ENCODE results near the gene WDR75.
"Not testable (repeated sequence)": the region's sequence is repeated elsewhere in the genome, so short reads cannot be mapped to it uniquely, and the experiment has no call there.

Gene WDR75

DNA sequence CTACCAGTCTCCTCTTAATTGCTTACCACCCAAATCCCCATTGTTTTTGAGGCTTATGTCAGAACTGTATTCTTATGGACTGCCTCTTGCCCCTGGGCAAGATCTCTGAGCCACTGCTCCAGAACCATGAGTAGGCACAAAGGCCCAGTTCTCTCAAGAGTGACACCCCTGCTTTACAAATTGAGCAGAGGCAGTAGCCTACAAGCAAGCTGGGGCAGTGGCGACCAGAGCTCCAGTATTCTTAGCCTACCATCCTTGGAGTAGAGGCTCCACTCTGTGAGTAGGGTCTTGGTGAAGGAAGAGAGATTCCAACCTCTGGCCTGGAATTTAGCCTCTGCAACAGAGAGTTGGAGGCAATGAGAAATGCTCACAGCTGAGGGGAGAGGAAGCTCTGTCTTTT is 36.5 kb downstream of the WDR75 start:
- Histone ChIP-seq H3K4me3 (ENCODE audit: low read depth in 1 of 2, low read length in 2 of 2) (no peak overlapping the region), H3K27ac (ENCODE audit: low read depth, low read length) (no peak overlapping the region), H3K4me1 (ENCODE audit: insufficient read depth, low read length) (no peaks in the 10 kb centered on the region)

DNA sequence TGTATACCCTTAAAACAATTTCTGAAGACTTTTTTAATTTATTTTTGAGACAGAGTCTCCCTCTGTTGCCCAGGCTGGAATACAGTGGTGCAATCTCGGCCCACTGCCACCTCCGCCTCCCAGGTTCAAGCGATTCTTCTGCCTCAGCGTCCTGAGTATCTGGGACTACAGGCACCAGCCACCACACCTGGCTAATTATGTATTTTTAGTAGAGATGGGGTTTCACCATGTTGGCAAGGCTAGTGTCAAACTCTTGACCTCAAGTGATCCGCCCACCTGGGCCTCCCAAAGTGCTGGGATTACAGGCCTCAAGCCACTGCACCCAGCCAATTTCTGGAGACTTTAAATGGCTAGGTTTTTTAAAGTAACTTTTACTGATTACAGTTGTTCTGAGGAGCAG is 37.0 kb downstream of the WDR75 start:
- not testable (repeated sequence) for H3K9me3 ChIP-seq (ENCODE audit: low read length); H3K4me1 ChIP-seq (ENCODE audit: insufficient read depth, low read length); H3K27me3 ChIP-seq (ENCODE audit: control insufficient read depth in 1 of 2, insufficient read depth in 2 of 2, low read length in 2 of 2); H3K9ac ChIP-seq (ENCODE audit: low read length); H3K4me3 ChIP-seq (ENCODE audit: low read depth in 1 of 2, low read length in 2 of 2); H3K27ac ChIP-seq (ENCODE audit: low read depth, low read length)
- H3K36me3 ChIP-seq (ENCODE audit: insufficient read depth, low read length), result peaks cover 20% of the 10 kb centered on the region

More for the DNA sequence above, 36.5 kb downstream of the WDR75 start:
- Histone ChIP-seq H3K9me3 (ENCODE audit: low read length) (no peaks in the 10 kb centered on the region), H3K36me3 (ENCODE audit: insufficient read depth, low read length) (peaks cover 20% of the 10 kb centered on the region), H3K27me3 (ENCODE audit: control insufficient read depth in 1 of 2, insufficient read depth in 2 of 2, low read length in 2 of 2) (no peaks in the 10 kb centered on the region), H3K9ac (ENCODE audit: low read length) (no peak overlapping the region)

DNA sequence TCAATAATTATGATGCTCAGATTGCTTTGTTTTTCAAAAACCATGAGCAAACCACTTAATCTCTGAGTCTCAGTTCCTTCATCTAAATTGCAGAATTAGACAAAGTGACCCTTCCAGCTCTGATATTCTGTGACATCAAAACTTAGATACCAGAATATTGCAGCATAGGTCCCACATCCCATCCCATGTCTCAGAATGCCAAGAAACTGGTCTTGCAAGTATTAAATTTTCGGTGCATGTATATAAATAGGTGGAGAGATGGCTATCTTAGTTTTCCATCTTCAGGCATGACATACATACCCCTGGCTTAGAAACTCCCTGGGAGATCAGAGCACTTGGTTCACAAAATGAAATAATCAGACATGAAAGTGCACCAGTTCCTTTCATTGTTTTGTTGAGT is 39.8 kb downstream of the WDR75 start:
- H3K27me3 ChIP-seq (ENCODE audit: control insufficient read depth in 1 of 2, insufficient read depth in 2 of 2, low read length in 2 of 2), result no peaks in the 10 kb centered on the region
- H3K9ac ChIP-seq (ENCODE audit: low read length), result no peak overlapping the region

DNA sequence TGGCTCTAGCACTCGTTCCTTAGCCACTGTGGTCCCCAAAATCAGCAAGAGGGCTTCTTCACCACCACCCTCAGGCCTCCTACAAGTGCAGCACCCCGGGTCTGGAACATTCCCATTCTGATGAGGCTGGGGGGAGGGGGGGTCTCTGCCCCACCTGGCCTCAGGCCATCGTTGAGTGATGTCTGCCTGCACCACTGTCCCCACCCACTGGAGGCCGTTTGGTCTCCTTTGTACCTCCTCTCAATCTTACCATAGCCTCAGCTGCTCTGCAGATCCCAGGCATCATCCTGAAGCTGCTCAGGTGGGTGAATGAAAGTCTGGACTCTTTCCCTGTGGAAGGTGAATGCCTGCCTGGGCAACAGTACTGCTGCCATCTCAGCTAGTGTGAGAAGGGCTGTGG is 42.3 kb downstream of the WDR75 start:
- H3K36me3 ChIP-seq (ENCODE audit: insufficient read depth, low read length), result no peaks in the 10 kb centered on the region
- no peaks in the 10 kb centered on the region for H3K27me3 ChIP-seq (ENCODE audit: control insufficient read depth in 1 of 2, insufficient read depth in 2 of 2, low read length in 2 of 2)
- H3K9me3 ChIP-seq (ENCODE audit: low read length), result no peaks in the 10 kb centered on the region
- H3K27ac ChIP-seq (ENCODE audit: low read depth, low read length), result no peak overlapping the region
- H3K4me1 ChIP-seq (ENCODE audit: insufficient read depth, low read length), result no peaks in the 10 kb centered on the region
- H3K4me3 ChIP-seq (ENCODE audit: low read depth in 1 of 2, low read length in 2 of 2), result no peak overlapping the region
- H3K9ac ChIP-seq (ENCODE audit: low read length), result no peak overlapping the region

More for the DNA sequence above, 39.8 kb downstream of the WDR75 start:
- no peaks in the 10 kb centered on the region for H3K9me3 ChIP-seq (ENCODE audit: low read length)
- H3K4me3 ChIP-seq (ENCODE audit: low read depth in 1 of 2, low read length in 2 of 2), result no peak overlapping the region
- no peaks in the 10 kb centered on the region for H3K36me3 ChIP-seq (ENCODE audit: insufficient read depth, low read length)
- H3K4me1 ChIP-seq (ENCODE audit: insufficient read depth, low read length), result no peaks in the 10 kb centered on the region
- H3K27ac ChIP-seq (ENCODE audit: low read depth, low read length), result no peak overlapping the region

DNA sequence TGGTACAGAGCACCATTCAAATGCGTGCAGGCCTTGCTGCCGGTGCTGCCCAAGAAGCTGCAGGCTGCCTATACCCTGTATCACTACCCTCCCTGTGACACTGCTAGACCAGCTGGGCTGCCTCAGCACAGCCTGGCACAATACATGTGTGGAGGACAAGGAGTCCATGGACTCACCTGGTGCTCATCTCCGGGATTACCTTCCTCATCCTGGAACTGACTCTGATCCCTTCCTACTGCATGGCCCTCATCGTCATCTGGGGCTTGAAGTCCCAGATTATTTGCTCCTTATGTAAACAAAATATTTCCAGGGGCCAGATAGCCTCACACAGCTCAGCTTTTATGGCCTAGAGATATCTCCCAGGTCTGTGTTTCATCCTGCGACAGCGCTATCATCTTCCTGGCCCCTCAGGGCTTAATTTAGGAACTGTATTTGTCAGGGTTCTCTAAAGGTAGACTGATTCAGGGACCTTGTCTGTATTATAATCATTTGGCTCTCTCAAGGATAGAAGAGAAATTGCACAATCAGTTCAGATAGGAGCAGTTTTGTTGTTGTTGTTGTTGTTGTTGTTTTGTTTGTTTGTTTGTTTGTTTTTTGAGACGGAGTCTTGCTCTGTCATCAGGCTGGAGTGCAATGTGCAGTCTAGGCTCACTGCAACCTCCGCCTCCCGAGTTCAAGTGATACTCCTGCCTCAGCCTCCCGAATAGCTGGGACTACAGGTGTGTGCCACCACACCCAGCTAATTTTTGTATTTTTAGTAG is 42.9 kb downstream of the WDR75 start:
- Histone ChIP-seq H3K27me3 (ENCODE audit: control insufficient read depth in 1 of 2, insufficient read depth in 2 of 2, low read length in 2 of 2) (no peaks in the 10 kb centered on the region), H3K4me1 (ENCODE audit: insufficient read depth, low read length) (no peaks in the 10 kb centered on the region), H3K9me3 (ENCODE audit: low read length) (no peaks in the 10 kb centered on the region), H3K27ac (ENCODE audit: low read depth, low read length) (no peak overlapping the region), H3K9ac (ENCODE audit: low read length) (no peak overlapping the region), H3K36me3 (ENCODE audit: insufficient read depth, low read length) (no peaks in the 10 kb centered on the region), H3K4me3 (ENCODE audit: low read depth in 1 of 2, low read length in 2 of 2) (no peak overlapping the region)

DNA sequence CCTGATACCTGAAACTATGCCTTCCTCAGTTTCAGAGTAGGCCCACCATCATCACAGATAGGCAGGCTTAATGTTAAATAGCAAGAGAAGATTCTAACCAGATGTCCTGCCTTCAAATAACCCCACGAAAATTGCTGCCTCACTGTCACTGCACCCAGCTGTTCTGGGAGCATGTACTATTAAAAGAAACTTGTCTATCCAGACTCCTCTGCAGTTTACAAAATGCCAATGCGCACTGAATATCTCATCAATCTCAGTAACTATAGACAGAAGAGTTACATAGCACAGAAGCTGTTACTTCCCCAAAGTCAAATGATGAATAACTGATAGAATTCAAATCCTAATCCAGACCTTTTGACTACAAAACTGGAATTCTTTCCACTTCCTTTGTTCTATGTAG is 43.9 kb downstream of the WDR75 start:
- Histone ChIP-seq H3K27me3 (ENCODE audit: control insufficient read depth in 1 of 2, insufficient read depth in 2 of 2, low read length in 2 of 2) (no peaks in the 10 kb centered on the region), H3K36me3 (ENCODE audit: insufficient read depth, low read length) (no peaks in the 10 kb centered on the region), H3K9me3 (ENCODE audit: low read length) (no peaks in the 10 kb centered on the region), H3K4me3 (ENCODE audit: low read depth in 1 of 2, low read length in 2 of 2) (no peak overlapping the region), H3K4me1 (ENCODE audit: insufficient read depth, low read length) (no peaks in the 10 kb centered on the region), H3K27ac (ENCODE audit: low read depth, low read length) (no peak overlapping the region), H3K9ac (ENCODE audit: low read length) (no peak overlapping the region)

DNA sequence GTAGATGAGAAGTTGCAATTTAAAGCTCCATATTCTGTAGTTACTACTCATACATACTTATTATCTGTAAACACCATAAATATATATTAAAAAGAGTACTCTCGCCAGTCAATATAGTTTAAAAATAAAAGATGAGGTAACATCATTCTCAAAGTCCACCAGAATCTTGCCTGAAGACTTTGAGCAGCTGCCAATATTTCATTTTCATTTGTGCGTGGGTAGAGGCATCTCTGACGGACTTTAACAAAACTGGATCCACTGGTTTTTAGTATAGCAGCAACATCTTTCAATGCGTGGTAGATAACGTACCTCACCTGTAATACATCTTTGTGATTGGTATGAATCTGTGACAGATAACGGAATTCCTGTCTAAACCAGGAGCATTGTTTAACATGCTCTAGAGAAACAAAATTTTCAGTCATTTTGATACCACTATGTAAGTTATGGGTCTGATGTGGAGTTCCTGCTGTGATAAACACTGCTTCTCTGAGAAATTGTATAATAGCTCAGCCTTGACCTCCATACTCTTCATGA is 45.0 kb downstream of the WDR75 start:
- Histone ChIP-seq H3K4me1 (ENCODE audit: insufficient read depth, low read length) (no peaks in the 10 kb centered on the region), H3K36me3 (ENCODE audit: insufficient read depth, low read length) (no peaks in the 10 kb centered on the region), H3K27me3 (ENCODE audit: control insufficient read depth in 1 of 2, insufficient read depth in 2 of 2, low read length in 2 of 2) (no peaks in the 10 kb centered on the region), H3K4me3 (ENCODE audit: low read depth in 1 of 2, low read length in 2 of 2) (no peak overlapping the region), H3K27ac (ENCODE audit: low read depth, low read length) (no peak overlapping the region), H3K9ac (ENCODE audit: low read length) (no peak overlapping the region), H3K9me3 (ENCODE audit: low read length) (no peaks in the 10 kb centered on the region)

DNA sequence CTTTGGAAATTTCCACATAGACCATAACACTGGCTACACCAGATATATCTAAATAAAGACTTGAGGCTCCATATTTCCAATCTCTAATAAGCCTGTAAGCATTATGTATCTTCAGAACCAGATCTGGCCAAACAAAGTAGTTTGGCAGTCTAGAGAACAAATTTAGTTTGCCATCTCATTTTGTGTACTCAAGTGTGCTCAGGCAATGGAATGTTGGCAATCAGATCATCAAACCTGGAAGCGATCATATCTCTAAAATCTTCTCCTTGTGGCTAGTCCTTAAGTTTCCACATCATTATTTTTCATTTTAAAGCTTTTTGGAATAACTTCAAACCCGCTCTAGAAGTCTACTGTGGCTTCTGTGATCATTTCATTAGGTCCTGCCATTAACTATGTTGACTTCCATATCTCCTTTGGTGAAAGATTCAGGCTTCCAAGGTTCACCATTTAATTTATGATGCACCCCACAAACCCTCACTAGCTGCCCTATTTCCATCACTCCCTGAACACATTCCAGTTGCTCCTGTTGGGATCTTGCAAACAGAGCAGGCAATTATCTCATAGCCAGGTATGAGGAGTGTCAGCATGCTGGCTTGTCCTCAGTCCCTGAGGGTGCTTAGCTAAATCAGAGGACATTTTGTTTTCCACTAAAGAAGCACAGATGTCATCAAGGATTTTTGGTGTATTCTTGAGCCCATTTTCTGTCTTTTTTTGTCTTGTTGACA is 46.2 kb downstream of the WDR75 start:
- Histone ChIP-seq H3K27ac (ENCODE audit: low read depth, low read length) (no peak overlapping the region), H3K9ac (ENCODE audit: low read length) (no peak overlapping the region), H3K27me3 (ENCODE audit: control insufficient read depth in 1 of 2, insufficient read depth in 2 of 2, low read length in 2 of 2) (no peaks in the 10 kb centered on the region), H3K4me3 (ENCODE audit: low read depth in 1 of 2, low read length in 2 of 2) (no peak overlapping the region), H3K9me3 (ENCODE audit: low read length) (no peaks in the 10 kb centered on the region), H3K36me3 (ENCODE audit: insufficient read depth, low read length) (no peaks in the 10 kb centered on the region), H3K4me1 (ENCODE audit: insufficient read depth, low read length) (no peaks in the 10 kb centered on the region)

DNA sequence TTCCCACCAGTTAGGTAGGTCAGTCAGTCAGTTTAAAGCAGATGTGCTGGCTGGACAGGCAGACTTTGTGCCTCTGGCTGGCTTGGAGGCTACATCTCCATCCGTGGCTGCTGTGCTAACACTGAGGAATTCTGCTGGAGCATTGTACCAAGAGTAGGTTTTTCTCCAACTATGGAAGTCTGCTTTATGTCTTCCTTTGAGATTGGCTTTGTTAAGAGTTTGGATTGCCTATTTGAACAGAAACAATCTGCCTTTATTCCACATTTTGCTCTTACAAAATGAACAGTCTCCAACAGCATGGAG is 46.7 kb downstream of the WDR75 start:
- Histone ChIP-seq H3K9me3 (ENCODE audit: low read length) (no peaks in the 10 kb centered on the region), H3K27me3 (ENCODE audit: control insufficient read depth in 1 of 2, insufficient read depth in 2 of 2, low read length in 2 of 2) (no peaks in the 10 kb centered on the region), H3K27ac (ENCODE audit: low read depth, low read length) (no peak overlapping the region), H3K36me3 (ENCODE audit: insufficient read depth, low read length) (no peaks in the 10 kb centered on the region), H3K4me3 (ENCODE audit: low read depth in 1 of 2, low read length in 2 of 2) (no peak overlapping the region), H3K4me1 (ENCODE audit: insufficient read depth, low read length) (no peaks in the 10 kb centered on the region), H3K9ac (ENCODE audit: low read length) (no peak overlapping the region)

DNA sequence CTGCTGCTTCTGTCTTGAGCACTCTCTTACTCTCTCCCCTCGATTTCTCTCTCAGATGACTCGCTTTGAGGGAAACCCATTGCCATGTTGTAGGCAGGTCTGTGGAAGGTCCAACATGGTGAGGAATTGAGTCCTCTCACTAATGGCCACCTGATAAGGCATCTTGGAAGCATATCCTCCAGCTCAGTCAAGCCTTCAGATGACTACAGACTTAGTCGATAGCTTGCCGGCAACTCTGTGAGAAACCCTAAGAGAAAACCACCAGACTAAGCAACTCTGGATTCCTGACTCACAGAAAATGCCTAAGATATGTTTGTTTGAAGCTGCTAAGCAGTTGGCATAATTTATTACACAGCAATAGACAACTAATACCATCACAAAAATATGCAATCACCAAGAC is 51.2 kb downstream of the WDR75 start:
- no peak overlapping the region for H3K9ac ChIP-seq (ENCODE audit: low read length)
- H3K27ac ChIP-seq (ENCODE audit: low read depth, low read length), result no peak overlapping the region
- no peaks in the 10 kb centered on the region for H3K4me1 ChIP-seq (ENCODE audit: insufficient read depth, low read length)
- no peaks in the 10 kb centered on the region for H3K9me3 ChIP-seq (ENCODE audit: low read length)
- no peaks in the 10 kb centered on the region for H3K27me3 ChIP-seq (ENCODE audit: control insufficient read depth in 1 of 2, insufficient read depth in 2 of 2, low read length in 2 of 2)
- H3K4me3 ChIP-seq (ENCODE audit: low read depth in 1 of 2, low read length in 2 of 2), result no peak overlapping the region
- no peaks in the 10 kb centered on the region for H3K36me3 ChIP-seq (ENCODE audit: insufficient read depth, low read length)

DNA sequence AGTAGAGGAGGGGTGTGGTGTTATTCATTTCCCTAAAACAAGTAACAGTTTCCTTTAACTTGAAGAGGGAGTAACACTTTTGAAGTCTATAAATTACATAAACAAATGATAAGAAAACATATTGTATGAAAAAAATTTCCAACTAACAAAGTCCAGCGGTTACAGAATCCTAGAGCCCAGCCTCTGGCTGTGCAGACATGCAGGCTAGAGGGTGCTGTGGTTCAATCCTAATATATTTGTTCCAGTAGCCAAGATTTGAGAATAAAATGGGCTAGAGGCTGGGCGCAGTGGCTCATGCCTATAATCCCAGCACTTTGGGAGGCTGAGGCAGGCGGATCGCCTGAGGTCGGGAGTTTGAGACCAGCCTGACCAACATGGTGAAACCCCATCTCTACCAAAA is 56.9 kb downstream of the WDR75 start:
- H3K36me3 ChIP-seq (ENCODE audit: insufficient read depth, low read length), result no peaks in the 10 kb centered on the region
- H3K4me1 ChIP-seq (ENCODE audit: insufficient read depth, low read length), result no peaks in the 10 kb centered on the region
- no peak overlapping the region for H3K27ac ChIP-seq (ENCODE audit: low read depth, low read length)
- no peaks in the 10 kb centered on the region for H3K9me3 ChIP-seq (ENCODE audit: low read length)
- H3K27me3 ChIP-seq (ENCODE audit: control insufficient read depth in 1 of 2, insufficient read depth in 2 of 2, low read length in 2 of 2), result no peaks in the 10 kb centered on the region
- no peak overlapping the region for H3K9ac ChIP-seq (ENCODE audit: low read length)
- H3K4me3 ChIP-seq (ENCODE audit: low read depth in 1 of 2, low read length in 2 of 2), result no peak overlapping the region

DNA sequence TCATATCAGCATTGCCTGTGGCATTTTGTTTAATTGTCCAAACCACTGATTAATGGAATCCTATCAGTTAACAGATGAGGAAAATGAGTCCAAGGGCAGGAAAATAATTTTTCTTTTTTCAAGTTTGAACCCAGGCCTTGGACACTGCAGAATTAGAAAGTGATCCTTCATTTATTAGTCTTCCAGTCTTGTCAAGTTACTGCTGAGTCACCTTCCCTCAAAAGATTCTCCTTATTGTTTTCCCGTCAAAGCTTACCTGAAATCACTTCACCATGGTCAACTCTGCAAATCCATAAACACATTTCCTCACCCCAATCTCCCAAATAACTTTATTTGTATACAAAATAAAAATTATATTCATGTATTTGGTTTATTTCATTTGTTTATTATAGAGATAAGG is 57.9 kb downstream of the WDR75 start:
- no peaks in the 10 kb centered on the region for H3K36me3 ChIP-seq (ENCODE audit: insufficient read depth, low read length)
- H3K4me1 ChIP-seq (ENCODE audit: insufficient read depth, low read length), result no peaks in the 10 kb centered on the region

More for the DNA sequence above, 57.9 kb downstream of the WDR75 start:
- Histone ChIP-seq H3K4me3 (ENCODE audit: low read depth in 1 of 2, low read length in 2 of 2) (no peak overlapping the region), H3K27ac (ENCODE audit: low read depth, low read length) (no peak overlapping the region), H3K9ac (ENCODE audit: low read length) (no peak overlapping the region), H3K9me3 (ENCODE audit: low read length) (no peaks in the 10 kb centered on the region), H3K27me3 (ENCODE audit: control insufficient read depth in 1 of 2, insufficient read depth in 2 of 2, low read length in 2 of 2) (no peaks in the 10 kb centered on the region)
